ENCODE results near the gene OR51E1.

OR51E1 gene

GRCh38 chr11:4664786-4665185 is 21.0 kb downstream of the OR51E1 start:
- DNase-seq (ENCODE audit: low spot score in 2 of 2): no peak
- H3K9me3 ChIP-seq: no peaks in the 10 kb centered on the region
- in situ Hi-C loops (cut with MboI; ENCODE audit: low sequenced_read_pairs): no loop called here

GRCh38 chr11:4665424-4665823 is 21.6 kb downstream of the OR51E1 start:
- H3K27me3 ChIP-seq (ENCODE audit: low read depth): peaks cover 6% of the 10 kb centered on the region; the same call in 1 of the 2 replicates
- H3K9me3 ChIP-seq: no peaks in the 10 kb centered on the region
- no peaks in the 10 kb centered on the region for H3K4me1 ChIP-seq
- no peak for DNase-seq (ENCODE audit: low spot score in 2 of 2)
- H3K4me3 ChIP-seq: no peak overlapping the region
- H3K36me3 ChIP-seq (replicated peaks): no peaks in the 10 kb centered on the region
- in situ Hi-C loops (cut with MboI; ENCODE audit: low sequenced_read_pairs): no loop called here

More at GRCh38 chr11:4664786-4665185, 21.0 kb downstream of the OR51E1 start:
- H3K4me3 ChIP-seq: no peak overlapping the region
- H3K36me3 ChIP-seq (replicated peaks): no peaks in the 10 kb centered on the region
- H3K4me1 ChIP-seq: no peaks in the 10 kb centered on the region
- H3K27me3 ChIP-seq (ENCODE audit: low read depth): peaks cover 6% of the 10 kb centered on the region; the same call in 1 of the 2 replicates

GRCh38 chr11:4671741-4672140 is 28.0 kb downstream of the OR51E1 start:
- in situ Hi-C loops (cut with MboI; ENCODE audit: low sequenced_read_pairs): no loop called here
- DNase-seq (ENCODE audit: low spot score in 2 of 2): no peak
- Histone ChIP-seq H3K4me3 (no peak overlapping the region), H3K27me3 (ENCODE audit: low read depth) (no peaks in the 10 kb centered on the region), H3K9me3 (no peaks in the 10 kb centered on the region), H3K36me3 (replicated peaks) (no peaks in the 10 kb centered on the region), H3K4me1 (no peaks in the 10 kb centered on the region)

GRCh38 chr11:4672470-4672869 is 28.7 kb downstream of the OR51E1 start:
- Histone ChIP-seq H3K4me1 (no peaks in the 10 kb centered on the region), H3K4me3 (no peak overlapping the region), H3K36me3 (replicated peaks) (no peaks in the 10 kb centered on the region), H3K9me3 (no peaks in the 10 kb centered on the region), H3K27me3 (ENCODE audit: low read depth) (no peaks in the 10 kb centered on the region)
- no peak for DNase-seq (ENCODE audit: low spot score in 2 of 2)
- in situ Hi-C loops (cut with MboI; ENCODE audit: low sequenced_read_pairs): no loop called here

- no peak for DNase-seq (ENCODE audit: low spot score in 2 of 2)
- in situ Hi-C loops (cut with MboI; ENCODE audit: low sequenced_read_pairs): no loop called here
- no peaks in the 10 kb centered on the region for H3K4me1 ChIP-seq
- no peaks in the 10 kb centered on the region for H3K27me3 ChIP-seq (ENCODE audit: low read depth)
- no peaks in the 10 kb centered on the region for H3K9me3 ChIP-seq
- no peaks in the 10 kb centered on the region for H3K36me3 ChIP-seq (replicated peaks)
- no peak overlapping the region for H3K4me3 ChIP-seq
These were observed 30.0 kb downstream of the OR51E1 start for GRCh38 chr11:4673781-4674180.

- no peaks in the 10 kb centered on the region for H3K27me3 ChIP-seq (ENCODE audit: low read depth)
- H3K4me1 ChIP-seq: no peaks in the 10 kb centered on the region
- H3K9me3 ChIP-seq: no peaks in the 10 kb centered on the region
- no peak for DNase-seq (ENCODE audit: low spot score in 2 of 2)
- in situ Hi-C loops (cut with MboI; ENCODE audit: low sequenced_read_pairs): no loop called here
- H3K36me3 ChIP-seq (replicated peaks): no peaks in the 10 kb centered on the region
- H3K4me3 ChIP-seq: no peak overlapping the region
These were observed 34.2 kb downstream of the OR51E1 start for GRCh38 chr11:4677948-4678347.

- DNase-seq (ENCODE audit: low spot score in 2 of 2): no peak
- H3K36me3 ChIP-seq (replicated peaks): no peaks in the 10 kb centered on the region
- no peaks in the 10 kb centered on the region for H3K4me1 ChIP-seq
- no peaks in the 10 kb centered on the region for H3K27me3 ChIP-seq (ENCODE audit: low read depth)
- no peaks in the 10 kb centered on the region for H3K9me3 ChIP-seq
- no peak overlapping the region for H3K4me3 ChIP-seq
- in situ Hi-C loops (cut with MboI; ENCODE audit: low sequenced_read_pairs): no loop called here
These were observed 36.6 kb downstream of the OR51E1 start for GRCh38 chr11:4680341-4680740.

- H3K4me3 ChIP-seq: no peak overlapping the region
- no peak for DNase-seq (ENCODE audit: low spot score in 2 of 2)
- H3K27me3 ChIP-seq (ENCODE audit: low read depth): no peaks in the 10 kb centered on the region
- H3K9me3 ChIP-seq: no peaks in the 10 kb centered on the region
- in situ Hi-C loops (cut with MboI; ENCODE audit: low sequenced_read_pairs): no loop called here
- H3K4me1 ChIP-seq: no peaks in the 10 kb centered on the region
- no peaks in the 10 kb centered on the region for H3K36me3 ChIP-seq (replicated peaks)
These were observed 39.0 kb downstream of the OR51E1 start for GRCh38 chr11:4682623-4683419.

- in situ Hi-C loops (cut with MboI; ENCODE audit: low sequenced_read_pairs): no loop called here
- Histone ChIP-seq H3K4me3 (no peak overlapping the region), H3K36me3 (replicated peaks) (no peaks in the 10 kb centered on the region), H3K9me3 (no peaks in the 10 kb centered on the region), H3K27me3 (ENCODE audit: low read depth) (no peaks in the 10 kb centered on the region), H3K4me1 (no peaks in the 10 kb centered on the region)
- no peak for DNase-seq (ENCODE audit: low spot score in 2 of 2)
These were observed 41.0 kb downstream of the OR51E1 start for GRCh38 chr11:4684631-4685285.

- DNase-seq (ENCODE audit: low spot score in 2 of 2): no peak
- no peaks in the 10 kb centered on the region for H3K36me3 ChIP-seq (replicated peaks)
- in situ Hi-C loops (cut with MboI; ENCODE audit: low sequenced_read_pairs): no loop called here
- H3K27me3 ChIP-seq (ENCODE audit: low read depth): no peaks in the 10 kb centered on the region
- H3K9me3 ChIP-seq: no peaks in the 10 kb centered on the region
- no peaks in the 10 kb centered on the region for H3K4me1 ChIP-seq
- H3K4me3 ChIP-seq: no peak overlapping the region
These were observed 51.7 kb downstream of the OR51E1 start for GRCh38 chr11:4695442-4695841.

- no peak for DNase-seq (ENCODE audit: low spot score in 2 of 2)
- H3K4me3 ChIP-seq: no peak within 1 kb of the TSS
- in situ Hi-C loops (cut with MboI; ENCODE audit: low sequenced_read_pairs): no loop called here
These were observed 53.8 kb downstream of the OR51E1 start, which contains the start of gene OR51E2 for GRCh38 chr11:4697585-4697984. Gene OR51E2 (minus strand): TSS chr11:4697853. CDS start chr11:4682711, 15,142 bp downstream.

GRCh38 chr11:4699697-4700435 is 56.1 kb downstream of the OR51E1 start:
- in situ Hi-C loops (cut with MboI; ENCODE audit: low sequenced_read_pairs): no loop called here
- H3K36me3 ChIP-seq (replicated peaks): no peaks in the 10 kb centered on the region
- DNase-seq (ENCODE audit: low spot score in 2 of 2): no peak
- no peak overlapping the region for H3K4me3 ChIP-seq
- H3K4me1 ChIP-seq: no peaks in the 10 kb centered on the region
- no peaks in the 10 kb centered on the region for H3K27me3 ChIP-seq (ENCODE audit: low read depth)
- no peaks in the 10 kb centered on the region for H3K9me3 ChIP-seq

More at GRCh38 chr11:4697585-4697984, 53.8 kb downstream of the OR51E1 start, which contains the start of gene OR51E2:
- H3K36me3 ChIP-seq (replicated peaks): no peaks in the 10 kb centered on the region
- no peaks in the 10 kb centered on the region for H3K9me3 ChIP-seq
- H3K27me3 ChIP-seq (ENCODE audit: low read depth): no peaks in the 10 kb centered on the region
- no peaks in the 10 kb centered on the region for H3K4me1 ChIP-seq

- in situ Hi-C loops (cut with MboI; ENCODE audit: low sequenced_read_pairs): no loop called here
- Histone ChIP-seq H3K27me3 (ENCODE audit: low read depth) (no peaks in the 10 kb centered on the region), H3K4me1 (no peaks in the 10 kb centered on the region), H3K9me3 (no peaks in the 10 kb centered on the region), H3K36me3 (replicated peaks) (no peaks in the 10 kb centered on the region), H3K4me3 (no peak overlapping the region)
- no peak for DNase-seq (ENCODE audit: low spot score in 2 of 2)
These were observed 56.6 kb downstream of the OR51E1 start for GRCh38 chr11:4700436-4700820.
